ENCODE measurements around the gene EPS8. TPM values are rescaled to one million over a fixed set of nuclear protein-coding genes. Genes with fewer than 3 reads are reported as not detected.

Gene EPS8
- total RNA-seq, 2 donors from 2014 or later, result 6.7 to 8.1 TPM

DNA sequence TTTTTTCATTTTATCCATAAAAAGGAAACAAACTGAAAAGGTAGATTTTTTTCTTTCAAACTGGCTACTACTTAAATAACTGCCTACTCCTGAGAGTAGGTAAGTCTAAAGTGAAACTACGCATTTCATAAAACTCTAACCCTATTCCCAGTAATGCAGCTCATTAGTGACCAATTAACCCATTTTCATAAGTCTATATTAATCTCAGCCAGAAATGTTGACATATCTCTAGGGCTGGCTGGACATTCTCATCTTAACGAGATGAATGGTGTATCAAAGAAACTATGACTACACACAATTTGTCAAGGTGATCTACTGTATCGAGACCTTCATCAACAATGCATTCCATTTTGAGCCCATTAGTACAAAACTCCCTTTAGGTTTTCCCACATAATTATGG, 57.2 kb downstream of the EPS8 start:
- H3K4me3 Mint-ChIP-seq, result no peak overlapping the region

DNA sequence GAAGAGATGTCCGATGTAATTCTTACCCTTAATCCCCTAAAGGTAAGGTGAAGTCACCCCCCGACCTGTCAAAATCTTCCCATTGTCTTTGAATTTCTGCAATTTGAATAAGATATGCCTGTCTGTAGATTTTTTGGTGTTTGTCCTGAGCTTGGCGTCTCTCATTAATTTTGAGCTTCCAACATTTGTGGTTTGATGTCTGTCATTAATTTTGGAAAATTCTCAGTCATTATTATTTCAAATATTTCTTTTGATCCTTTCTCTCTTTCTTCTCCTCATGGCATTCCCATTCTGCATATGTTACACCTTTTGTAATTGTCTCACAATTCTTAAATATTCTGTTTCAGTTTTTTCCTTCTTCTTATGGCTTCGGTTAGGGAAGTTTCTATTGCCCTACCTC, 60.1 kb downstream of the EPS8 start:
- no peaks in the 10 kb centered on the region for H3K9me3 Mint-ChIP-seq
- H3K36me3 Mint-ChIP-seq (ENCODE audit: low read depth), result peaks cover 3% of the 10 kb centered on the region
- Histone ChIP-seq H3K27me3 (ENCODE audit: control insufficient read depth, insufficient read depth, low read length, poor library complexity, severe bottlenecking) (no peaks in the 10 kb centered on the region), H3K36me3 (ENCODE audit: control insufficient read depth, insufficient read depth, low read length) (no peaks in the 10 kb centered on the region), H3K9ac (ENCODE audit: extremely low read depth, low read length, poor library complexity, severe bottlenecking) (no peak overlapping the region), H3K4me1 (ENCODE audit: control insufficient read depth, insufficient read depth, low read length) (no peaks in the 10 kb centered on the region), H3K9me3 (ENCODE audit: control insufficient read depth, low read length) (peaks cover 5% of the 10 kb centered on the region), H3K4me3 (ENCODE audit: low read length) (no peak overlapping the region), H3K27ac (ENCODE audit: low read depth, low read length) (no peak overlapping the region)
- peaks cover 5% of the 10 kb centered on the region for H3K4me1 Mint-ChIP-seq
- H3K27ac Mint-ChIP-seq, result no peak overlapping the region
- no peak overlapping the region for H3K4me3 Mint-ChIP-seq
- DNase-seq, result no peak
- TF ChIP-seq, protein P1, sequence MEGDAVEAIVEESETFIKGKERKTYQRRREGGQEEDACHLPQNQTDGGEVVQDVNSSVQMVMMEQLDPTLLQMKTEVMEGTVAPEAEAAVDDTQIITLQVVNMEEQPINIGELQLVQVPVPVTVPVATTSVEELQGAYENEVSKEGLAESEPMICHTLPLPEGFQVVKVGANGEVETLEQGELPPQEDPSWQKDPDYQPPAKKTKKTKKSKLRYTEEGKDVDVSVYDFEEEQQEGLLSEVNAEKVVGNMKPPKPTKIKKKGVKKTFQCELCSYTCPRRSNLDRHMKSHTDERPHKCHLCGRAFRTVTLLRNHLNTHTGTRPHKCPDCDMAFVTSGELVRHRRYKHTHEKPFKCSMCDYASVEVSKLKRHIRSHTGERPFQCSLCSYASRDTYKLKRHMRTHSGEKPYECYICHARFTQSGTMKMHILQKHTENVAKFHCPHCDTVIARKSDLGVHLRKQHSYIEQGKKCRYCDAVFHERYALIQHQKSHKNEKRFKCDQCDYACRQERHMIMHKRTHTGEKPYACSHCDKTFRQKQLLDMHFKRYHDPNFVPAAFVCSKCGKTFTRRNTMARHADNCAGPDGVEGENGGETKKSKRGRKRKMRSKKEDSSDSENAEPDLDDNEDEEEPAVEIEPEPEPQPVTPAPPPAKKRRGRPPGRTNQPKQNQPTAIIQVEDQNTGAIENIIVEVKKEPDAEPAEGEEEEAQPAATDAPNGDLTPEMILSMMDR (conservative IDR thresholded peaks at IDR 0.05), result no peak
- WGBS, 2 experiments (ENCODE audit: insufficient coverage in 1 of 2, insufficient read length in 1 of 2), result 94 to 95% methylated on average over 2 to 4 of the region's 4 CpGs
- no peaks in the 10 kb centered on the region for H3K27me3 Mint-ChIP-seq (ENCODE audit: insufficient read depth)

More for the DNA sequence above, 57.2 kb downstream of the EPS8 start:
- DNase-seq, result no peak
- Histone ChIP-seq H3K27me3 (ENCODE audit: control insufficient read depth, insufficient read depth, low read length, poor library complexity, severe bottlenecking) (no peaks in the 10 kb centered on the region), H3K9ac (ENCODE audit: extremely low read depth, low read length, poor library complexity, severe bottlenecking) (no peak overlapping the region), H3K4me1 (ENCODE audit: control insufficient read depth, insufficient read depth, low read length) (no peaks in the 10 kb centered on the region), H3K27ac (ENCODE audit: low read depth, low read length) (no peak overlapping the region), H3K4me3 (ENCODE audit: low read length) (no peak overlapping the region), H3K9me3 (ENCODE audit: control insufficient read depth, low read length) (peaks cover 5% of the 10 kb centered on the region), H3K36me3 (ENCODE audit: control insufficient read depth, insufficient read depth, low read length) (no peaks in the 10 kb centered on the region)
- H3K4me1 Mint-ChIP-seq, result peaks cover 2% of the 10 kb centered on the region
- H3K27me3 Mint-ChIP-seq (ENCODE audit: insufficient read depth), result no peaks in the 10 kb centered on the region
- H3K36me3 Mint-ChIP-seq (ENCODE audit: low read depth), result peaks cover 4% of the 10 kb centered on the region
- 93 to 100% methylated on average over 2 to 3 of the region's 3 CpGs for WGBS, 2 experiments (ENCODE audit: insufficient coverage in 1 of 2, insufficient read length in 1 of 2)
- H3K9me3 Mint-ChIP-seq, result peaks cover 3% of the 10 kb centered on the region
- TF ChIP-seq, protein P1 (conservative IDR thresholded peaks at IDR 0.05), result no peak
- H3K27ac Mint-ChIP-seq, result no peak overlapping the region

DNA sequence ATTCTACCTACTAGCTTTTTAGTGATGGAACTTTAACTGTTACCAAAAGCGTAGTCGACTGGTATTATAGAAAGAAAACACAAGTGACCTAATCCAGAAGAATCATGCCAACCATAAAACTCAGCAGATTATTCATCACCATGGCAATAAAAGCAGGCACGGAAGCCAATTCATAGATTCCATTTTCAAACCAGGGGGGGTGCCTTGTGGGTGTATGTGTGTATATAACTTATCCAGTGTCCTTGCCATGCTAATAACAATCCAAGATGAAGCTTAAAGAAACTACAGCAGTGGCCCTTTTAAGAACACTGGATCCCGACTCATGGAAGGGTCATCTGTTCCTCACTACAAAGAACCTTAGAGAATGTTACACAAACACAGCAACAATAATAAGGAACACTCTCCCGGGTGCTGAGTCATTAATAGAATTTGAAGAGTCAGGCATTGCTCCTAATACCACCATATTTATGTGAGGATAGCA, 61.0 kb downstream of the EPS8 start:
- Histone ChIP-seq H3K4me3 (ENCODE audit: low read length) (no peak overlapping the region), H3K36me3 (ENCODE audit: control insufficient read depth, insufficient read depth, low read length) (no peaks in the 10 kb centered on the region), H3K9me3 (ENCODE audit: control insufficient read depth, low read length) (peaks cover 5% of the 10 kb centered on the region), H3K27me3 (ENCODE audit: control insufficient read depth, insufficient read depth, low read length, poor library complexity, severe bottlenecking) (no peaks in the 10 kb centered on the region), H3K4me1 (ENCODE audit: control insufficient read depth, insufficient read depth, low read length) (no peaks in the 10 kb centered on the region), H3K27ac (ENCODE audit: low read depth, low read length) (no peak overlapping the region), H3K9ac (ENCODE audit: extremely low read depth, low read length, poor library complexity, severe bottlenecking) (no peak overlapping the region)
- Mint-ChIP-seq H3K27ac (no peak overlapping the region), H3K36me3 (ENCODE audit: low read depth) (no peaks in the 10 kb centered on the region), H3K27me3 (ENCODE audit: insufficient read depth) (no peaks in the 10 kb centered on the region), H3K4me3 (no peak overlapping the region), H3K9me3 (no peaks in the 10 kb centered on the region), H3K4me1 (peaks cover 5% of the 10 kb centered on the region)
- TF ChIP-seq, protein P1 (conservative IDR thresholded peaks at IDR 0.05), result no peak
- WGBS, 2 experiments (ENCODE audit: insufficient coverage in 1 of 2, insufficient read length in 1 of 2), result 84 to 98% methylated on average over 3 to 5 of the region's 5 CpGs
- no peak for DNase-seq

All from endodermal cell (in vitro differentiated cells).